GM18502 (cell line): ENCODE measurements around the gene CDH5.

Experiments
- ATAC-seq: cut with Tn5 transposase; IDR thresholded peaks from one replicate; pipeline ENCODE4 v1.9.1; 2021; ENCODE audit warnings: mild to moderate bottlenecking; ENCODE audit not compliant: unreplicated experiment, poor library complexity

Gene CDH5

GRCh38 chr16:66409156-66409555, 42.7 kb downstream of the CDH5 start:
- no peak for ATAC-seq

- no peak for ATAC-seq
Observed at GRCh38 chr16:66412182-66412581, 45.7 kb downstream of the CDH5 start.

DNA sequence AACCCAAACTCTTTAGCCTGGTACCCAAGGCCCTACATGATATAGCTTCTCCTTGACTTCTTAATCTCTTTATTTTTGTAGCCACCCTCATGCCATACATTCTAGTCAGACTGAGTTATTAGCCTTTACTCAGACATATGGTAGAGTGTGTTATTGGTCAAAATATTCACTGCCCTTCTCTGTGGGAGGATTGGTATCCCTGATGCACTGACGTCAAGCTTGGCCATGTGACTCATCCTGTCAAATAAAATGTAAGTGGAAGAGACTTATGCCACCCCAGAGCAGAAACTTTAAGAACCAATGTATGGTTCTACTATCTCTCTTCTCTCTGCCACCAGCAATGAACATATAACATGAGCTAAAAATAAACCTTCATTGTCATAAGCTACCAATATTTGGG, 48.4 kb downstream of the CDH5 start:
- ATAC-seq: no peak

- ATAC-seq: no peak
Observed at GRCh38 chr16:66416136-66416535, 49.6 kb downstream of the CDH5 start.

DNA sequence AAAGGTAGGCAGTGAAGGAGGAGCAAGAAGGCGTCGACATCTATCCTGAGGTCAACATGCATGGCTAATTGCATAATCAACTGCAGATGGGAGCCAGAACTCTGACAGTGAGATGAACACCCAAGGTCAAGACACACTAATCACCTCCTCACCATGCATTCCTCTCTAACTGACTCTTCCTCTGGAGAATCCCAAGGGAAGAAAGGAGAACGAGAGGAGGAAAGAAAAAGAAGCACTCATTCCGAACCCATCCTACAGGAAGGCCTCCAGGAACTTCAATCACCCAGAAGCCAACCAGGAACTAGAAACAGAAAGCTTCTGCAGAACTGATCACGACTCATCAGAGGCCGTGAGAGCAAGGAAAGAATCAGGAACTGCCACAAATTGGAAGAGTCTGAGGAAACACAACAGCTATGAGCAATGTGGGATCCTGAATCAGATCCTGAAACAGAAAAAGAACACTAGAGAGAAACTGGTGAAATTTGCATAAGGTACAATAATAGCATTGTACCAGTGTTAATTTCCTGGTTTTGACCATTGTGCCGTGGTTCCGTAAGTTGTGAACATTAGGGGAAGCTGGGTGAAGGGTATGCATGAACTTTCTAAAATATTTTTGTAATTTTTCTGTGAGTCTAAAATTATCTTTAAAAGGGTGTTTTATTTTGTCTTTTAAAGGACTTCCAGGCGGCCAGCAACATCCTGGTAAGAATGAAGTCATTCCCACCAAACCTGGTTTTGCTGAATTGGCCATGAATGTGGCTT, 50.6 kb downstream of the CDH5 start:
- no peak for ATAC-seq

DNA sequence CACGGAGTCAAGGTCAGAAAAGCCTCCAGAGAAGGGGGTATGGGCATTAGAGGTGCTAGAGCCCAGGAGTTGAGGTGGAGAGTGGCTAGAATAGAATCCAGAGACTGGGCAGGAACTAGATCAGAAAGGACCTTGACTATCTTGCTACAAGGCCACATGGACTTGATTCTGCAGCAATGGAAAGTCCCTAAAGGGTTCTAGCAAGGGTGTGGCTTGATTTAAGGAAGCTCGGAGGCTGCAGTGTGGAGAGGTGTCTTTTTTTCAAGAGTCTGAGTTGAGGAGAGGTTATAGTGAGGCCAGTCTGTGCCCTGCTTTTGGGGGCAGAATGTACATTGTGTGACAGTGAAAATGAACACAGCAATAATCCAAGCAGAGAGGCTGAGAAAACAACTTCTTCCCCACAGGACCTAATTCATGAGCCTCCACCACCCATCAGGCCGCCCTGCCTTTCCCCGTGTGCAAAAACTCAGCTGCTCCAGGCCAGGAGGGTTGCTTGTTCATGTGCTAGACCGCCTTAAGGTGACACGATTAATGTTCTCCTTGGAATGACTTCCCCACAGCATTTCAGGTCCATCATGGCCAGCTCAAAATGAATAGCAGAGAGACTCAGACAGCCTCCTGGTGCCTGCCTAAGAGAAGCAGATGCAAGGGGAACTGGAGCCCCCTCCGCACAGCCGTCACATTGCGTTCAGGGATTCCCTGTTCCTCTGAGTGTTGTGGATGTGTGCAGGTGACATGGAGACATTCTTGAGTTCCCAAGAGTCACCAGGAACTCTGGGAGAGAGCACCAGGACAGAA, 51.9 kb downstream of the CDH5 start:
- no peak for ATAC-seq

GRCh38 chr16:66419527-66419926, 53.0 kb downstream of the CDH5 start:
- no peak for ATAC-seq

GRCh38 chr16:66420396-66420795, 53.9 kb downstream of the CDH5 start:
- no peak for ATAC-seq

DNA sequence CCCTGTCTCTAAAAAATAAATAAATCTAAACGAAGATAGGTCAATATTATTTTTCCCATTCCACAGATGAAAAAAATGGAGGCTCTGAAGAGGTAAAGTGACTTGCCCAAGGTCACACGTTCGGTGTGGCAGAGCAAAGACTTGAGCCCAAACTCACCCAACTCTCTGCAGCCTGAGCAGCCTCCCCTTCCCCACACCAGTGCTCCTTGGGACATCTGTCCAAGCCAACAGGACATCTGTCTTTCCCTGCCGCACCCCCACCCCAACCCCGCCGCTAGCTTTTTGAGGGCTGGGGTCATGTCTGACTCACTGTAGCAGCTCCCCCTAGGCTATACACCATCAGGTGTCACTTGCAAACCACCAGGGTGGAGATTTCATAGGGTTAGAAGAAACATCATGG, 55.4 kb downstream of the CDH5 start:
- ATAC-seq: no peak

DNA sequence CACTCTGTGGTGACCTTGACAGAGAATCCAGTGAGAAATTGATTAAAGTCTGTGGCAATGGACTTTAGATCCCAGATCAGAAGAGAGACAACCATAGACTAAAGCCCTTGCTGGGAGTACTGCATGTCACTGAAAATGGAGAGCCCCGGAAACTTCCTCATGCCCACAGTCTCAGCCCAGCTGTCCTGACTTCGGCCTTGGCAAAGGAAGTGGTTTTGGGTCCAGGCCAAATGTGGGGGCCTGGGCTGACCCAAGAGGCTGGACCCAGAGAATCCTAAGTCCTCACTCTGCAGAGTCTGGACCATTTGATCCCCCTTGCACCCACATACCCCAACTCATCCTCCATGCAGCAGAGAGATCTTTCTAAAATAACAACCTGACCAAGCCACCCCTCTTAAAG, 55.9 kb downstream of the CDH5 start:
- no peak for ATAC-seq

- ATAC-seq: no peak
Observed at GRCh38 chr16:66423177-66423576, 56.7 kb downstream of the CDH5 start.

- no peak for ATAC-seq
Observed at GRCh38 chr16:66425651-66426050, 59.2 kb downstream of the CDH5 start.

- ATAC-seq: no peak
Observed at GRCh38 chr16:66426112-66427035, 59.9 kb downstream of the CDH5 start.

DNA sequence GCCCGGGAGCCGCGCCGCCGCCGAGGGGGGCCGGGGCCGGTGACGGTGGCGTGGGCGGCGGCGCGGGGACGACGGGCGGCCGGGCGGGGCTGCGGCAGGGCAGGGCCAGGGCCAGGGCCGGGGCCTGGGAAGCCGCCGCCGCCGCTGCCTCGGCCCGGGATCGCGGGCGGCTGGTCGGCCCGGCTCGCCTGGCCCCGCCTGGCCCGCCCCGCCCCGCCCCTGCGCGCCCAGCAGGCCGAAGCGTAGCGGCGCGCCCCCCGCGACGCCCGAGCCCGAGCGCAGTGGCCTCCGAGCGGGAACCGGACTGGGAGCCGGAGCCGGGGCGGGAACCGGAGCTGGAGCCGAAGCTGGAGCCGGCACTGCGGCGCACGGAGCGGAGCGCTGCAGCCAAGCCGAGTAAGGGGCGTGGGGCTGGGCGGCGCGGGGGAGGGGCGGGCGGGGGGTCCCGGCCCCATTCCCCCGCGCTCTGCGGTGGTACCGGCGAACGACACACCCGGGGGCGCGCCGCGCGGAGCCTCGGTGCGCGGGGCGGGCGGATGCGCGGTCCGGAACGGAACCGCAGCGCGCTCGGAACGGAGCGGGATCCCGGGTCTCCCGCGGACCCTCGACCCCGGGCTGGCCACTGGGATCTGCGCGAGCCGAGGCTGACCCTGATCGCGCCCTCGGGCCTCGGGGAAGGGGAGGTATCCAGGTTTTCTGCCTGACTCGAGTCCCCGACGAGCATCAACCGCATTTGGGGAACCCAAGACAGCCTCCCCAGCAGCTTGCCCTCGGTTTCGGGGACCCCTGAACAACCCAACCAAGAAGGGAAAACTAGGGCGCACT, 60.8 kb downstream of the CDH5 start, which contains the start of gene BEAN1:
Gene BEAN1, plus strand, starts transcription at position 260 of the 825 bp plus-strand sequence. CDS start 10,382 bp downstream, outside the sequence.
- ATAC-seq: no peak

- ATAC-seq: no peak
Observed at GRCh38 chr16:66427871-66428681, 61.6 kb downstream of the CDH5 start.

DNA sequence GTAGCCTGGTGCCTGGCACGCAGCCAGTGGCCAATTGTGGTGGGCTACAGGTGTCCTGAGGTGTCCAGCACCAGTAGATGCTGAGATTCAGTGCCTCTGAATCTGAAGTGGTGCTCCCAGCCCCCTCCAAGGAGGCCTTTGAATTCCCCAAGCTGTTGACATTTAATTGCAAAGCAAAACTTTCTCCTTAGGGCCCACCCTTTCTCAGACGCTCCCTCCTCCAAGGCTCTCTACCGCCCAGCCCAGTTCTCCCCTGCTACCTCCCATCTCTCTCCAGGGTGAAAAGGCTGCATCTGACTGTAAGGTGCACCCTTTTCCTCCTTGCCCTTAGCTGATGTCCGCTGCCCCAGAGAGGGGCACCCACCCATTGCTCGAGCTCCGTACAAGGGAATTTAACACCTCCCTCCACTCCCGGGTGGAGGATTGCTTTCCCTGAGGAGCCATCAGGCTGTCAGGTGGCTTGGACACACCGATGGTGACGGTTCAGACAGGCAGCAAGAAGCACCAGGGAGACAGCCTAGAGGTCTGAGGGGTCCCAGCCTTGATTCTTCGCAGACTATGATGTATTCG, 62.3 kb downstream of the CDH5 start:
- ATAC-seq: no peak

- ATAC-seq: no peak
Observed at GRCh38 chr16:66429290-66429962, 62.9 kb downstream of the CDH5 start.

DNA sequence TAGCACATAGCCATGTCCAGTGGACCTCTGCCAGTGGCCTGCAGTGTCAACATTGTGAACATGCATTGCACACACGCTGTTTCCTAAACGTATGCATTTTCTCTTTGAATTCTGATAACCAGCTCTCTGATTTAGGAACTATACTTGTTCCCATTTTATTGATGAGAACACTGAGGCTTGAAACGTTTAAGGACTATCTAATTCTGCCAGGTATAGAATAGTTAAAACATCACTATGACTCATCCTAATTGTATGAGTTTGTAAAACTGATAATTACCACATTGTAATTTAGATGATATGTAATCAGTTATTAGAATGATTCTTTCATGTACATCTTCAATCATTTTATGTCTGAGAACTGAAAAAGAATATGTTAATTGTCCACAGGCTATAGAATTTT, 63.7 kb downstream of the CDH5 start:
- ATAC-seq: no peak
